NB4 (cell line): Measurements from ENCODE around the gene NUDC.

Experiments used
- MYC ChIP-seq: IDR thresholded peaks from 2 replicates; pipeline ENCODE4 v1.6.1; 2011; ENCODE audit warnings: low read depth, low read length
- POLR2A ChIP-seq: IDR thresholded peaks from 2 replicates; pipeline ENCODE4 v1.6.1; 2011; ENCODE audit warnings: mild to moderate bottlenecking; ENCODE audit not compliant: insufficient read length; ENCODE audit errors: extremely low read depth
- TF ChIP-seq, protein P1 (sequence below): IDR thresholded peaks from one replicate; pipeline ENCODE4 v1.5.1; 2012; ENCODE audit warnings: low read depth, low read length

DNA sequence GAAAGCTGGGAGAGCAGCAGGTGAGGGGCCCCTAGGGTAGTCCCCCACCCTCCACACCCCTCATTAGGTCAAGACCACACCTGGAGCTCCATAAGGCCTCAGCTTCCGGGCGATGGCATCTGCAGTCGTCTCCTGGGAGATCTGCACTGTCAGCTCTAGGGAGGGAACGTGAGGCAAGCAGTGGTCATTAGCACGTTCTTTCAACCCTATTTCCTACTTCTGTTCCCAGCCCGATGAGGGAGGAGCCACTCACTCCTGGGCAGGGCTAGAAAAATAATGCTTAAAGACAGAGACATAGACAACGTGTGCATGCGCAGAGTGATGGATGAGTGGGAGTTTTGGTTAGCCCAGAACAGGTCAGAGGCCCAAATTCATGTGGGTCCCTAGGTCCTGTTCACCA, 29.1 kb downstream of the NUDC start:
- TF ChIP-seq POLR2A (no peak), MYC (no peak)
- TF ChIP-seq, protein P1, sequence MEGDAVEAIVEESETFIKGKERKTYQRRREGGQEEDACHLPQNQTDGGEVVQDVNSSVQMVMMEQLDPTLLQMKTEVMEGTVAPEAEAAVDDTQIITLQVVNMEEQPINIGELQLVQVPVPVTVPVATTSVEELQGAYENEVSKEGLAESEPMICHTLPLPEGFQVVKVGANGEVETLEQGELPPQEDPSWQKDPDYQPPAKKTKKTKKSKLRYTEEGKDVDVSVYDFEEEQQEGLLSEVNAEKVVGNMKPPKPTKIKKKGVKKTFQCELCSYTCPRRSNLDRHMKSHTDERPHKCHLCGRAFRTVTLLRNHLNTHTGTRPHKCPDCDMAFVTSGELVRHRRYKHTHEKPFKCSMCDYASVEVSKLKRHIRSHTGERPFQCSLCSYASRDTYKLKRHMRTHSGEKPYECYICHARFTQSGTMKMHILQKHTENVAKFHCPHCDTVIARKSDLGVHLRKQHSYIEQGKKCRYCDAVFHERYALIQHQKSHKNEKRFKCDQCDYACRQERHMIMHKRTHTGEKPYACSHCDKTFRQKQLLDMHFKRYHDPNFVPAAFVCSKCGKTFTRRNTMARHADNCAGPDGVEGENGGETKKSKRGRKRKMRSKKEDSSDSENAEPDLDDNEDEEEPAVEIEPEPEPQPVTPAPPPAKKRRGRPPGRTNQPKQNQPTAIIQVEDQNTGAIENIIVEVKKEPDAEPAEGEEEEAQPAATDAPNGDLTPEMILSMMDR: no peak
